GM23338 (cell line): ENCODE results near the gene TIA1. TPM values are rescaled to one million over a fixed set of nuclear protein-coding genes. Genes with fewer than 3 reads are reported as not detected.

Experiments
- ATAC-seq: fragments of 200-7000 bp; cut with Tn5 transposase; 3 replicates; pipeline ENCODE4 v1.9.1; 2020
- DNase-seq: peaks from one replicate; pipeline ENCODE4 v3.0.0-alpha.2; 2015; ENCODE audit warnings: low spot score
- H2AFZ ChIP-seq: fragments of 200-600 bp; sonication (generic); 2 replicates; pipeline ENCODE4 v1.8.0; 2016; ENCODE audit warnings: antibody characterized with exemption, mild to moderate bottlenecking, moderate library complexity
- H3F3A ChIP-seq: fragments of 200-600 bp; sonication (generic); replicated peaks from 2 replicates; pipeline ENCODE4 v1.8.0; 2017; ENCODE audit warnings: antibody characterized with exemption, mixed run types, low read depth
- H3K27ac ChIP-seq: fragments of 200-600 bp; sonication (generic); 2 replicates; pipeline ENCODE4 v1.6.1; 2016; ENCODE audit warnings: low read depth
- H3K27me3 ChIP-seq: fragments of 200-600 bp; sonication (generic); 2 replicates; pipeline ENCODE4 v1.8.0; 2016; ENCODE audit warnings: mild to moderate bottlenecking, mixed run types, moderate library complexity; ENCODE audit not compliant: insufficient read depth
- H3K36me3 ChIP-seq: fragments of 200-600 bp; sonication (generic); 2 replicates; pipeline ENCODE4 v1.8.0; 2016; ENCODE audit warnings: mild to moderate bottlenecking; ENCODE audit not compliant: insufficient read depth
- H3K4me1 ChIP-seq: fragments of 200-600 bp; sonication (generic); 2 replicates; pipeline ENCODE4 v1.8.0; 2016; ENCODE audit warnings: mild to moderate bottlenecking, moderate library complexity; ENCODE audit not compliant: insufficient read depth
- H3K4me2 ChIP-seq: fragments of 200-600 bp; sonication (generic); 2 replicates; pipeline ENCODE4 v1.7.1; 2017; ENCODE audit warnings: mixed run types
- H3K4me3 ChIP-seq: fragments of 200-600 bp; sonication (generic); 2 replicates; pipeline ENCODE4 v1.6.1; 2016; ENCODE audit warnings: mixed run types
- H3K79me2 ChIP-seq: fragments of 200-600 bp; sonication (generic); replicated peaks from 2 replicates; pipeline ENCODE4 v1.8.0; 2017; ENCODE audit warnings: mild to moderate bottlenecking; ENCODE audit not compliant: insufficient read depth
- H3K9me2 ChIP-seq: fragments of 200-600 bp; sonication (generic); 2 replicates; pipeline ENCODE4 v1.8.0; 2017; ENCODE audit not compliant: insufficient read depth
- H4K20me1 ChIP-seq: fragments of 200-600 bp; sonication (generic); replicated peaks from 2 replicates; pipeline ENCODE4 v1.8.0; 2017; ENCODE audit warnings: mild to moderate bottlenecking; ENCODE audit not compliant: insufficient read depth
- H3K27ac Mint-ChIP-seq: 2 replicates; pipeline ENCODE4 v1.8.0; 2020; ENCODE audit warnings: inconsistent platforms, mild to moderate bottlenecking, moderate library complexity, mixed read lengths
- H3K27me3 Mint-ChIP-seq: 3 replicates; pipeline ENCODE4 v1.8.0; 2022; ENCODE audit warnings: low read depth, mild to moderate bottlenecking, moderate library complexity, mixed read lengths, inconsistent platforms; ENCODE audit not compliant: insufficient read depth, poor library complexity
- H3K36me3 Mint-ChIP-seq: 3 replicates; pipeline ENCODE4 v1.8.0; 2021; ENCODE audit warnings: low read depth, mild to moderate bottlenecking, inconsistent platforms, moderate library complexity, mixed read lengths
- H3K4me1 Mint-ChIP-seq: 3 replicates; pipeline ENCODE4 v1.8.0; 2020; ENCODE audit warnings: mild to moderate bottlenecking, inconsistent platforms, mixed read lengths
- H3K4me3 Mint-ChIP-seq: 3 replicates; pipeline ENCODE4 v1.8.0; 2021; ENCODE audit warnings: moderate library complexity, mild to moderate bottlenecking, inconsistent platforms, mixed read lengths
- H3K9me3 Mint-ChIP-seq: 3 replicates; pipeline ENCODE4 v1.8.0; 2020; ENCODE audit warnings: moderate library complexity, mild to moderate bottlenecking, inconsistent platforms, mixed read lengths
- CREB1 ChIP-seq: fragments of 250-450 bp; sonication (Bioruptor Pico); IDR thresholded peaks from 2 replicates; pipeline ENCODE4 v1.5.0; 2020; ENCODE audit warnings: low read depth, mild to moderate bottlenecking, moderate library complexity
- CTCF ChIP-seq, 2 experiments: fragments of 200-600 bp in 1 of 2; sonication (generic) in 1 of 2; conservative IDR thresholded peaks; 2 replicates each; pipeline versions ENCODE4 v1.5.1 to v1.6.1; 2016 to 2017; ENCODE audit warnings: antibody characterized with exemption in 2 of 2, low read depth in 2 of 2, mild to moderate bottlenecking in 2 of 2, moderate library complexity in 1 of 2
- EZH2 ChIP-seq: fragments of 200-600 bp; sonication (generic); IDR thresholded peaks from one replicate; pipeline ENCODE4 v1.8.0; 2017; ENCODE audit warnings: antibody characterized with exemption, mild to moderate bottlenecking, low read depth; ENCODE audit not compliant: unreplicated experiment
- NANOG ChIP-seq: IDR thresholded peaks from 2 replicates; pipeline ENCODE4 v1.6.1; 2016; ENCODE audit warnings: antibody characterized with exemption, borderline replicate concordance
- POLR2AphosphoS5 ChIP-seq: IDR thresholded peaks from 2 replicates; pipeline ENCODE4 v1.6.1; 2016; ENCODE audit warnings: antibody characterized with exemption, low read depth
- STAT1 ChIP-seq: IDR thresholded peaks from one replicate; pipeline ENCODE4 v1.6.1; 2016; ENCODE audit warnings: antibody characterized with exemption; ENCODE audit not compliant: unreplicated experiment
- ZNF462 ChIP-seq: fragments of 250-450 bp; sonication (Bioruptor Pico); IDR thresholded peaks from 2 replicates; pipeline ENCODE4 v1.5.0; 2020; ENCODE audit warnings: mild to moderate bottlenecking, moderate library complexity
- polyA plus RNA-seq: library from polyadenylated mRNA; unstranded; fragments of >200 nt; fragmentation: Nextera tagmentation; extraction: Ambion mirVana; gene quantifications from 2 replicates; pipeline ENCODE4 v1.2.1, GENCODE V29; 2016
- total RNA-seq: library from RNA; depleted of rRNA; stranded (reverse); fragments of >200 nt; shearing (Covaris generic); gene quantifications from 2 replicates; pipeline ENCODE4 v1.2.3, GENCODE V29; 2014
- TF ChIP-seq, protein P1 (sequence below): IDR thresholded peaks from 2 replicates; pipeline ENCODE4 v1.6.1; 2016; ENCODE audit warnings: antibody characterized with exemption

Gene TIA1
- total and polyA plus RNA-seq, 2 experiments from 2014 or later, result 130 to 179 TPM

- ATAC-seq (peak; percentile 95), DNase-seq (peak; percentile 96)
- no peaks in the 10 kb centered on the region; the same call in 1 of the 3 replicates for H3K9me3 Mint-ChIP-seq
- H3K4me3 ChIP-seq, result peak within 1 kb of the TSS; percentile 79
- H3K27me3 Mint-ChIP-seq, result peaks cover 5% of the 10 kb centered on the region
- H3K27ac Mint-ChIP-seq, result peak within 1 kb of the TSS; percentile 99
- H4K20me1 ChIP-seq, result no peaks in the 10 kb centered on the region
- 0 out of 2 replicates have a peak, but pooled peaks cover 3% of the 10 kb centered on the region for H3K4me1 ChIP-seq
- H3F3A ChIP-seq, result peaks cover 7% of the 10 kb centered on the region
- H3K4me2 ChIP-seq, result peak within 1 kb of the TSS; percentile 83
- H3K4me3 Mint-ChIP-seq, result peak within 1 kb of the TSS; percentile 85
- H2AFZ ChIP-seq, result peak within 1 kb of the TSS; percentile 79
- no peaks in the 10 kb centered on the region for H3K27me3 ChIP-seq
- H3K36me3 ChIP-seq, result no peaks in the 10 kb centered on the region
- peaks cover 10% of the 10 kb centered on the region; the same call in 2 of the 3 replicates for H3K4me1 Mint-ChIP-seq
- no peaks in the 10 kb centered on the region for H3K9me2 ChIP-seq
- H3K79me2 ChIP-seq, result no peaks in the 10 kb centered on the region
- TF ChIP-seq CREB1 (CRISPR knock-in tag) (peak; percentile 73), STAT1 (no peak), EZH2 (no peak), POLR2AphosphoS5 (peak; percentile 94), NANOG (no peak), ZNF462 (peak; percentile 75; the same call in 1 of the 2 replicates), CTCF (conservative IDR thresholded peaks at IDR 0.05; ENCODE audit: low read depth in 2 of 2) (peak in 1 of 2 experiments; percentile 30; a peak in 2 of 4 replicates)
- TF ChIP-seq, protein P1, sequence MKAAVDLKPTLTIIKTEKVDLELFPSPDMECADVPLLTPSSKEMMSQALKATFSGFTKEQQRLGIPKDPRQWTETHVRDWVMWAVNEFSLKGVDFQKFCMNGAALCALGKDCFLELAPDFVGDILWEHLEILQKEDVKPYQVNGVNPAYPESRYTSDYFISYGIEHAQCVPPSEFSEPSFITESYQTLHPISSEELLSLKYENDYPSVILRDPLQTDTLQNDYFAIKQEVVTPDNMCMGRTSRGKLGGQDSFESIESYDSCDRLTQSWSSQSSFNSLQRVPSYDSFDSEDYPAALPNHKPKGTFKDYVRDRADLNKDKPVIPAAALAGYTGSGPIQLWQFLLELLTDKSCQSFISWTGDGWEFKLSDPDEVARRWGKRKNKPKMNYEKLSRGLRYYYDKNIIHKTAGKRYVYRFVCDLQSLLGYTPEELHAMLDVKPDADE, result peak; percentile 82
- H3K36me3 Mint-ChIP-seq, result no peaks in the 10 kb centered on the region
- peak within 1 kb of the TSS; percentile 93 for H3K27ac ChIP-seq
These were observed 57.8 kb downstream of the TIA1 start, which contains the start of gene C2orf42 for GRCh38 chr2:70190418-70191243. Gene C2orf42, minus strand, starts transcription at chr2:70191019. Its CDS starts 9,034 bp downstream, at chr2:70181985.
